HG03378 (cell line): ENCODE results near the gene NTSR1.

Source experiments
- ATAC-seq: cut with Tn5 transposase; IDR thresholded peaks from one replicate; pipeline ENCODE4 v1.9.1; 2021; ENCODE audit warnings: mild to moderate bottlenecking, moderate library complexity; ENCODE audit not compliant: unreplicated experiment

The NTSR1 gene

DNA sequence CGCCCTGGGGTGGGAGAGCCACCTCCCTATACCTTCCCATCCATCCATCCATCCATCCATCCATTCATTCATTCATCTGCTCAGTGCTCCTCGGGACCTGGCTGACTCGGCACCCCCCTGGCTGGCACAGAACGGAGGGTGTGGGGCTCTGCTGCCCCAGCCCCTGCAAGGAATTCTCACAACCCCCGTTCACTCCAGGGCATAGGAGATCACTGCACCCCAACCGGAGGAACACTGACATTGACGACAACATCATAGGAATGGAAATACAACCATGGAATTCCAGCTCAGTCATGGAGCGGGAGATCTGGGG is 59.6 kb downstream of the NTSR1 start:
- ATAC-seq, result no peak

DNA sequence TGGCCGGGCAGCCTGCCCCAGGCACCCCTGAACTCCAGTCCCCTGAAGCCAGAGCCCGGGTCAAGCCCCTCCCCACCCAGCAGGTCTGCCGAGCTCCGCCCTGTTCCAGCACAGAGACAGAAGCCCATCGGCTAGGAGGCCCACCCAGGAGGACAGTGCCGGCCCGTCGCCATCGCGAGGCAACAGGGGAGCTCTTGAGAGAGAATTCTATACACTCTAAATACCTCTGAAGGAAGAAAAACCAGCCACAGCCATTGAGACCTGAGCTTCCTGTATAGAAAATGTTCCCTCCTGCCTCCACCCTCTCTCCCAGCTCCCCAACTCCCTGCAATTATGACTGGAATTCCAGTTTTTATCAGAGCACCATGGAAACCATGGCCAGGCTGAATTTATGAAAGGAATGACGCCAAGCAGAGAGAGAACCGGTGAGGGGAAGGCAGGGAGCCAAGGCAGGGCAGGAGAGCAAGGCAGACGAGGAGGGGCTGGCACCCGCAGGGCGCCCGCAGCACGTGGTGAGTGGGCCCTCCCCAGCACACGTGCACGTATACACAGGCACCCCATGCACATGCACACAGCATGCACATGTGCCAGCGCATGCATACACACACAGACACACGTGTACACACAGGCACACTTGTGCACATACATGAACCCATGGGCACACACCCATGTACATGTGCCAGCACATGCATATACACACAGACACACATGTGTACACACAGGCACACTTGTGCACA is 60.1 kb downstream of the NTSR1 start:
- ATAC-seq, result no peak

- ATAC-seq, result no peak
These were observed 60.9 kb downstream of the NTSR1 start for GRCh38 chr20:62769346-62770071.

DNA sequence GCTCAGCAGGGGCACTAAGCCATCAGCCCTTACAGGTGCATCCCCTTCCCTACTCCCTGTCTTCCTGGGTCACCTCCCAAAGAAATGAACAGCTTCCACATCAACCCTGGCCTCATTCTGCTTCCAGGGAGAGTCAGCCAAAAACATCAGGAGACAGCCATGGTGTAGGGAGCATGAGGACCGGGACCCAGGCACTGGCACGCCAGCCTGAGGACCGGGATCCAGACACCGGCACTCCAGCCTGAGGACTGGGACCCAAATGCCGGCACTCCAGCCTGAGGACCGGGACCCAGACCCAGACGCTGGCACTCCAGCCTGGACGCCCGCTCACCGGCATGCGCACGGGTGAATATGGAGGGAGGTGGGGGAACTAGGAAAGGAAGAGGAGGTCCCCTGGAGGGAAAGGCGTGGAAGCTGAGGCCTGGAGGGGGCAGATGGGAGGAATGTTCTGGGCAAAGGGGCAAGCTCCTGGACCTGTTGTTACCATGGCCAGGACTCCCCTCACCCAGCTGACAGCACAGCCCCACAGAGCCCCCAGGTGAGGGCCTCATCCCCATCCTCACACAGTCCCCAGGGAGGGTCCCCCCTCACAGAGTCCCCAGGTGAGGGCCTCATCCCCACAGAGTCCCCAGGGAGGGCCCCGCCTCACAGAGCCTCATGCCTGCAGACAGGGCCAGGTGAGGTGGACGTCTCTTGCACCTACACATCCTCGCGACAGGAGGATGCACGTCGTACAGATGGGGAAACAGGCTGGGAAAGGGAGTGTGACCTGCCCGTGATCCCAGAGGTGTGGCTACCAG is 61.7 kb downstream of the NTSR1 start:
- no peak for ATAC-seq

DNA sequence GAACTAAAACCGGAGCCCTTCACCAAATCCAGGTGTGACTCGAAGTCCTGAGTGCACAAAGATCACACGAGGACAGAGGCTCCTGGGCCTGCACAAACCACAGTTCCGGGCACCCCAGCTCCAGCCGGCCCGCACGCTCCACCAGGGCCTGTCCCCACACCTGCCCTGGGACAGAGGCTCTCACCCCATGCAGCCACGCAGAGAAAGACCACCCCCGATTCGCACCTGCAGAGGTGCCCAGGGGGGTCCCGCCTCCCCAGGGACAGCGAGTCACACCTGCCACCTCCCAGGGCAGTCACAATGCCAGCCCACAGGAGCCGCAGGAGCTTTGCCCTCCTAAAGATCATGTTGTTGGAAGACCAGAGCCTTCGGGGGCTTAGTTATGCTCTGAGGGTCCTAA is 62.3 kb downstream of the NTSR1 start:
- no peak for ATAC-seq

DNA sequence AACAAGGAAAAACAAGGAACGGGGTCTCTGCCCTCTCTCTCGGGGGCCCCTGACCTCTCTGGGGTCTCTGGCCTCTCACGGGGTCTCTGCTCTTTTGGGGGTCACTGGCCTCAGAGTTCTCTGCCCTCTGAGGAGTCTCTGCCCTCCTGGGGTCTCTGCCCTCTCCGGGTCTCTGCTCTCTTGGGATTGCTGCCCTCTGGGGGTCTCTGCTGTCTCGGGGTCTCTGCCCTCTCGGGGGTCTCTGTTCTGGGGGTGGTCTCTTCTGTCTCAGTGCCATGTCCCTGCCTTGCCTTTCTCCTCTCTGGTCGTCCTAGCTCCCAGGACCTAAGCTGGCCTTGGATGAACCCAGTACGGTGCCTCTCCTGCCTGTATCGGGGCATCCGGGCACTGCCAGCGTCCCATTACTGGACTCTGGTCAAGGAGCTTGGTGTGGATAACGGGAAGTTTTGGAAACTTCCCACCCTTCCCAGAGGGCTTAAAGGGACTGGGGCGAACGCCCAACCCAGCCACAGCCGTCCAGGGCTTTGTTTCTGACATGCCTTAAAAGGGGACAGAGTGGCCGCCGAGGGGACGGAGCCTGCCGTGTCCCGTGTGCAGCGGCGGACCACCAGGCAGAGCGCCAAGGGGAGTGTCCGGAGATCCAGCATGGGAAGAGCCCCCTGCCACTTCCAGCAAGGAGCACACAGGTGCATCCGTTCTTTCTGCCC is 62.9 kb downstream of the NTSR1 start:
- no peak for ATAC-seq

DNA sequence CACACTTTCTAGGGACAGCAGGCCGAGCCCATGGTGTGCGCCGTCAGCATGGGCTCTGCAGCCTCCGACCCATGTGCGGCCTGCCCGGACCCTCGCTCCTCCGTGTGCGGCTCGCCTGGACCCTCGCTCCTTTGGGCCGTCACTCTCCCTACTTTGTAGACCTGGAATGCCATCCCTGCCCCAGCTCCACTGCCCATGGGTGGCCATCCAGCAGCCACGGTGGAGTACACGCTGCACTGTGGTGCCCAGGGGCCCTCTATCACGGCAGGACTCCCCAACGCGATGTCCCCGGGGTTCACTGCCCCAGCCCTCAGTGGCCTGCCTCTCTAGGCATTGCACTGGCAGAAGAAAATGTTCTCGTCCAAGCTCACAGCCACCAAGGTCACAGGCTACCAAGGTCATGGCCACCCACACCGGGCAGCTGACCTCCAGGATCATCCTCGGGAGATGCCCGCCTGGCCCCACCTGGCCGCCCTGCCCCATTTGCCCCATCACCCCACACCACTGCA is 63.5 kb downstream of the NTSR1 start:
- ATAC-seq, result no peak

- ATAC-seq, result no peak
These were observed 64.0 kb downstream of the NTSR1 start for GRCh38 chr20:62772619-62772989.

DNA sequence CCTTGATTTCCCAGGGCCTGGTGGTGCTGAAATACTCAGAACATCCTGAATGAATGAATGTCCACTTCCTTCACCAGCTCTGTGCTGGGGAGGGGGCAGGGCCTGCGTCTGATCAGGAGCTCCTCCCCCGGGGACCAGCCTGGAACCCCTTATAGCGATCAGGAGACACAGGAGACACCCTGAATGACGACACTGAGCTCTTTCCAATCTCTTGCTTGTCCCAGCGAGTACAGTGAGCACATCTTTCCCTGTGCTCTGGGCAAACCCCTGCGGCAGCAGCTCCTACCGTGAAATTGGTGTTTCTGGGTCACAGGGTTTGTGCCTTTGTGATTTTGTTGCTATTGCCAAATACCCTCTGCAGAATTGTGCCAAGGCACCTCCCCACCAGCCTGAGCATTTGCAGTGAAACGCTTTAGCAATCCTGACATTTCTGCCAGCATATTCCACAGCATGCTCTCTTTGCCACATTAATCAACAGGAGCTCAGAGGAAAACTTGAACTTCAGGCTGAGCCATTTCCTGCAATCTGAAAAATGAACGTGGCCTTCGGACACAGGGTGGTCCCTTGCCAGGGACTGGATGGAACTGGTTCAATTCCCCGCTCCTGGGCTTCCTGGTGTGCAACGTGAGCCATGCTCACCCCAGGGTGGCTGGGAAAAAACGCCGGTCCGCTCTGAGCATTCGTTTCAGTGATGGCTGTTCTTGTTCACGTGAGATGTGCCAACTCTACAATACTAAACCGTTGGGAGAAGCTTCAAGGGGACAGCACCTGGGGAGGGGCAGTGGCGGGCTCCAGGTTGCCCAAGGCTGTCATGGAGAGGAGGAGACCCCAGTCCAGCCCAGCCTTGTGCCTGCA is 64.6 kb downstream of the NTSR1 start:
- no peak for ATAC-seq

DNA sequence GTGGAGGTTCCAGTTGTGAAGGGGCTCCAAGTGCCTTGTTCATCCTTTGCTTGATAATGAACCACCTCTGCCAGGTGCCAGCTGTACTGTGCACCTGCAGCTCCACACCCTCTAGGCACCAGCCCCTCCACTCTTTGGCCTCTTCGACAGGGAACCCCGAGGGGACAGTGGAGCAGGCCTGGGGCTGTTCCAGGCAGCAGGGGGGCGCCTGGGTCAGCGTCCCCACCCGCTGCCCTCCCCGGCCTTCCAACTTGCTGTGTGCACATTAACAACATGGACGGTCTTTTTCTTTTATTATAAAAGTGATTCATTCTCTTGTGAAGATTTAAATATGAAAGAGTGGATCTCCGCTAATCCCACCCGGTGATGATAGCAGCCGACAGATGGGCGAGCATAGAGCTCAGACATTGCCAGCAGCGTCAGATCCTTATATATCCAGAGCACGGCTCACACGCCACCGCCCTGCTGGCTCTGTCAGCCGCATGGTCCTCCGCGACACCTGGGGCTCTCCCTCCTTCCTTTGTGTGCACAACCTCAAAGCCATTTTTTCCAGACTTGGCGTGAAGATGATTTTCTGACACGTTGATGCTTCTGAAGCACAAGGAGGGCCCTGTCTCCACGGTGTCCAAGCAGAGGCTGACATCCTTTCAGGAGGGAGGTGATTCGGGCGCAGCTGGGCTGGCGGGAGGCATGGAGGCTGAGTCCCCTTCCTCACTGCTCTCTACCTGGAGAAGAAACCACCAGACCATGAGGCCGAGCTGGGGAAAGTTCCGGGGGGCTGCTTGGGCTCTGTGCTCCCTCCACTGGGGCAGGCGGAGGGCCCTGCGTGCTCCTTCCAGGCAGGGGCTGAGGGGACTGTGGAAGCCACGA is 65.4 kb downstream of the NTSR1 start:
- ATAC-seq, result no peak

DNA sequence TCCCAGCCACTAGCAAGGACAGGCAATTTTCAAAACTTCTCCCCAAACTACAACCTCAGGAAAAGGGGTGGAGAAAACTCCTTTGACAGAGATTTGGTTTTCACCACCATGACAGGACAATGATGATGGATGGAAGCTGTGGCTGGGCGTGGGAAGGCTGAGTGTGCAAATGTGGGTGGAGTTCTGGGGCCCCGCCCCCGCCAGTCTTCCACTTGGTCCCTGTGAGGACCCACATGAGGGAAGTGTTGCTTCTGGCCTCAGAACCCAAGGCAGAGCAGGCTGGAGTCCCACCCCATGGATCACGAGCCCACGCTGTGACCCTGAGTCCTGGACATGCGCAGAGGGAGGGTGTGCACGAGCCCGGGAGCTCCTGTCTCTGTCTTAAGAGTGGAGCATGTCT is 66.1 kb downstream of the NTSR1 start:
- ATAC-seq, result no peak

- no peak for ATAC-seq
These were observed 66.6 kb downstream of the NTSR1 start for GRCh38 chr20:62775206-62775605.

DNA sequence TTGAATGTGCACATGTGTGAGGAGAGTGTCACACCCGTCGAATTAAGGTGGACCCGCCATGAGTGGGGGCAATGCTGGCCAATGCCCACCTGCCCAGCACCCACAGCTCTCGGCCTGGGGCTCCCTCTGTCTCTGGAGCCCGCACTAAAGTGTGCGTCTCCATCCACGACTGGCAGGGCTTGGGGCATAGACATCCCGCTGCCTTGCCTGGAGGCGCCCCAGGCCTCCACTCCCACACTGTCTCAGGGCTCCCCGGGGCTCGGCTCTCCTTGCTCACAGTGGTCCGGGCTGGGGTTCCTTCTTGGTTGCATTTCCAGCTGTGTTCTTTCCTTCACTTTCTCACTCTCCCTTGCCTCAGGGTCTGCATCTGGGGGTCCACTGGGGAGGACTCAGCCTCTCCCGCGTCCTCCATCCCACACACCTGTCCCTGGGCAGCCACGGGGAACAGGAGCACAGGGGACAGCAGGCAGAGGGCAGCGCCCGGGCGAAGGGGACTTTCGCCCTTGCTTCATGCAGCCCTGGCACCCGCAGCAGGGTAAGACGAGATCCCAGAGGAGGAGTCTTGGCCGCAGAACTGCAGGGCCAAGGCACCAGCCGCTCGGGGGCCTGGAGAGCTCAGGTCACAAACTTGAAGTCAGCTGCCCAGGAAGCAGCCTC is 67.5 kb downstream of the NTSR1 start:
- ATAC-seq, result no peak

- ATAC-seq, result no peak
These were observed 68.3 kb downstream of the NTSR1 start for GRCh38 chr20:62776692-62777527.

- no peak for ATAC-seq
These were observed 68.8 kb downstream of the NTSR1 start for GRCh38 chr20:62777528-62777830.

DNA sequence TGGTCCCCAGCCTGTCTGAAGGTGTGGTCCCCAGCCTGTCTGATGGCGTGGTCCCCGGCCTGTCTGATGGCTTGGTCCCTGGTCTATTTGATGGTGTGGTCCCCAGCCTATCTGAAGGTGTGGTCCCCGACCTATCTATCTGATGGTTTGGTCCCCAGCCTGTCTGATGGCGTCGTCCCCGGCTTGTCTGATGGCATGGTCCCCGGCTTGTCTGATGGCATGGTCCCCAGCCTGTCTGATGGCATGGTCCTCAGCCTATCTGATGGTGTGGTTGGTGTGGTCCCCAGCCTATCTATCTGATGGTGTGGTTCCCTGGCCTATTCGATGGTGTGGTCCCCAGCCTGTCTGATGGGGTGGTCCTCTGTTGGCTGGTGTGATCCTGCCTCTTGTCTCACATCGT is 69.4 kb downstream of the NTSR1 start:
- no peak for ATAC-seq

DNA sequence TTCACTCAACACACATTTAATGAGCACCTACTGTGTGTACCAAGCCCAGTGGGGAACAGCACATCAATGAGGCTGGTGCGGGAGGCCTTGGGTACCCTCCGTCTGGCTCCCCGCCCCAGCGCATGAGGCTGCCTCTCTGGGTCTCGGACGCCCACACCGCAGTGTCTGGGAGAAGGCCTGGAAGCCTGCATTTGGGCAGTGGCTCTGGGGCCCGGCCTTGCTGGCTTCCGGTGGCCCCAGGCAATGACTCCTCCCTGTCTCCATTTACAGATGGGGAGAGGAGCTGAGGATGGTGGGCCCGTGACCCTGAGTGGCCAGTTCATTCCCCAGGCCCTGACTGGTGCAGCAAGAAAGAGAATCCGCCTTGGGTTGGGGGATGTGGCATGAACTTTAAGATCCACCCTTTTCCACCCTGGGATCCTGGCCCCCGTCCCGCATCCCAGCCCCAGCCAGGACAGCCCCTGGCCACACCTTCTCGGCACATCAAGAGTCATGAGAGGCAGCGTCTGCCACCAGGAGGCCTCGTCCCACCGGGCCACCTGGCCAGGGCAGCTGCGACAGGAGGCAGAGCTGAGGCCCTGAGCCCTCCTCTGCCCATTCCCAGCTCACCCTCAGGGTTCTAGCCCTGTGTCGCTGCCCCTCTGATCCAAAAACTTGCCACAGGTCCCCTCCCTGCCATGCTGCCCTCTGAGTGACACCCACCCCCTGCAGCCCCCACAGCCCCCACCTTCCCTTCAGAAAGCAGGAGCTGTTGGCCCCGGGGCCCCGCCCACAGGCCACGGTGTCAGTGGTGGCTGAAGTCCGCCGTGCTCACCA is 70.2 kb downstream of the NTSR1 start:
- ATAC-seq, result no peak

GRCh38 chr20:62779417-62779685 is 70.7 kb downstream of the NTSR1 start:
- no peak for ATAC-seq
